UCSD-AML1 (cell line): ENCODE results near the gene ISOC2.

Source experiments
- DNase-seq: peaks from one replicate; lab custom pipeline; 2025; ENCODE audit not compliant: unreplicated experiment; lab: John Stamatoyannopoulos, UW

The ISOC2 gene

GRCh38 chr19:55443045-55443823 is 18.2 kb downstream of the ISOC2 start, which contains the start of gene SHISA7:
Gene SHISA7, minus strand, starts transcription at chr19:55443300. Its CDS starts 437 bp downstream, at chr19:55442863.
- no peak for DNase-seq

GRCh38 chr19:55442372-55442961 is 19.0 kb downstream of the ISOC2 start:
- no peak for DNase-seq

- no peak for DNase-seq
These were observed 19.6 kb downstream of the ISOC2 start for GRCh38 chr19:55441692-55442321.

GRCh38 chr19:55441319-55441691 is 20.1 kb downstream of the ISOC2 start:
- DNase-seq: no peak

- no peak for DNase-seq
These were observed 20.9 kb downstream of the ISOC2 start for GRCh38 chr19:55440411-55441105.

- DNase-seq: no peak
These were observed 22.4 kb downstream of the ISOC2 start for GRCh38 chr19:55439052-55439451.

- peak; percentile 68 for DNase-seq
These were observed 24.0 kb downstream of the ISOC2 start for GRCh38 chr19:55437410-55437809.

- no peak for DNase-seq
These were observed 24.6 kb downstream of the ISOC2 start for GRCh38 chr19:55436847-55437246.

- DNase-seq: no peak
These were observed 26.4 kb downstream of the ISOC2 start for GRCh38 chr19:55435020-55435419.

GRCh38 chr19:55434356-55434919 is 27.0 kb downstream of the ISOC2 start:
- no peak for DNase-seq

GRCh38 chr19:55433292-55433691 is 28.1 kb downstream of the ISOC2 start:
- no peak for DNase-seq

GRCh38 chr19:55432241-55432959 is 29.0 kb downstream of the ISOC2 start:
- DNase-seq: no peak

- no peak for DNase-seq
These were observed 30.3 kb downstream of the ISOC2 start for GRCh38 chr19:55431183-55431582.

- DNase-seq: no peak
These were observed 35.4 kb downstream of the ISOC2 start for GRCh38 chr19:55426042-55426441.

- no peak for DNase-seq
These were observed 36.9 kb downstream of the ISOC2 start for GRCh38 chr19:55424518-55424917.

- DNase-seq: no peak
These were observed 38.0 kb downstream of the ISOC2 start for GRCh38 chr19:55423225-55424005.

- peak; percentile 66 for DNase-seq
These were observed 40.2 kb downstream of the ISOC2 start for GRCh38 chr19:55421281-55421680.

- DNase-seq: no peak
These were observed 41.7 kb downstream of the ISOC2 start for GRCh38 chr19:55419624-55420236.

GRCh38 chr19:55419103-55419502 is 42.3 kb downstream of the ISOC2 start:
- DNase-seq: no peak
